ENCODE measurements around the gene SLC38A8.

Gene SLC38A8

GRCh38 chr16:84026606-84027005 is 16.0 kb downstream of the SLC38A8 start:
- H3K4me3 ChIP-seq (ENCODE audit: low read length) = no peak overlapping the region
- no peak for TF ChIP-seq CTCF (IDR thresholded peaks at IDR 0.05; ENCODE audit: insufficient read depth, low read depth, low read length, missing control alignments)
- peak; percentile 31 for DNase-seq (ENCODE audit: low read depth)

- peak; percentile 88 for DNase-seq (ENCODE audit: low read depth)
- no peak for TF ChIP-seq CTCF (IDR thresholded peaks at IDR 0.05; ENCODE audit: insufficient read depth, low read depth, low read length, missing control alignments)
Measured at GRCh38 chr16:84024854-84025253, 17.7 kb downstream of the SLC38A8 start.

GRCh38 chr16:84022644-84023043 is 20.0 kb downstream of the SLC38A8 start:
- no peak overlapping the region for H3K4me3 ChIP-seq (ENCODE audit: low read length)
- TF ChIP-seq CTCF (IDR thresholded peaks at IDR 0.05; ENCODE audit: insufficient read depth, low read depth, low read length, missing control alignments) = no peak
- no peak for DNase-seq (ENCODE audit: low read depth)

More at GRCh38 chr16:84024854-84025253, 17.7 kb downstream of the SLC38A8 start:
- H3K4me3 ChIP-seq (ENCODE audit: low read length) = no peak overlapping the region

GRCh38 chr16:84021488-84021887 is 21.1 kb downstream of the SLC38A8 start:
- H3K4me3 ChIP-seq (ENCODE audit: low read length) = no peak overlapping the region
- DNase-seq (ENCODE audit: low read depth) = no peak
- no peak for TF ChIP-seq CTCF (IDR thresholded peaks at IDR 0.05; ENCODE audit: insufficient read depth, low read depth, low read length, missing control alignments)

- no peak for TF ChIP-seq CTCF (IDR thresholded peaks at IDR 0.05; ENCODE audit: insufficient read depth, low read depth, low read length, missing control alignments)
- no peak for DNase-seq (ENCODE audit: low read depth)
- H3K4me3 ChIP-seq (ENCODE audit: low read length) = no peak overlapping the region
Measured at GRCh38 chr16:84020353-84020752, 22.2 kb downstream of the SLC38A8 start.

GRCh38 chr16:84018710-84019109 is 23.9 kb downstream of the SLC38A8 start:
- no peak for DNase-seq (ENCODE audit: low read depth)
- TF ChIP-seq CTCF (IDR thresholded peaks at IDR 0.05; ENCODE audit: insufficient read depth, low read depth, low read length, missing control alignments) = no peak
- H3K4me3 ChIP-seq (ENCODE audit: low read length) = no peak overlapping the region

- no peak overlapping the region for H3K4me3 ChIP-seq (ENCODE audit: low read length)
- no peak for DNase-seq (ENCODE audit: low read depth)
- TF ChIP-seq CTCF (IDR thresholded peaks at IDR 0.05; ENCODE audit: insufficient read depth, low read depth, low read length, missing control alignments) = no peak
Measured at GRCh38 chr16:84016477-84016876, 26.1 kb downstream of the SLC38A8 start.
